ENCODE measurements around the gene SNX18. TPM values are rescaled to one million over a fixed set of nuclear protein-coding genes. Genes with fewer than 3 reads are reported as not detected.

SNX18 gene
- total RNA-seq, 1 experiment from 2014 or later: 16.0 TPM

DNA sequence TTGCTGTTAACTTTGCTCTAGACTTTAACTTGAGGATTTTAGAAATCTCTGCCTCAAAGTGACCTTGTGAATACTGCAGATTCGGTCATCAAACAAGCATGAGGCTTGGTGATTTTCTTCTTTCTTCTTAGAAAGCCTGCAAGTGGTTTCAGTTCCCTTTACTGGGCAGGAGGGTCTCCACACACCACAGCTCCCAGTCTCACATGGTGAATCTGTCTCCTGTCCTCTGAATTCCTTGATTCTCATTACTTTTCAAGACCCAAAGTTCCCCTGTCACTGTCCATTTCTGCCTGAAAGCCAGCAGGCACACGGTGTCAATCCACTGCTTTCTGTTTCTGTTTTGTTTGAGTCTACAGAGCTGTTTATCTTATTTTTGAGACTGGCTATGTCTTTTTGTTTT lies 47.9 kb upstream of the SNX18 start:
- H3K4me2 ChIP-seq (ENCODE audit: low read length): no peak overlapping the region
- ChIA-PET CTCF (no interaction called here), RAD21 (ENCODE audit: low non-redundant PET in 1 of 2, low total read pairs in 2 of 2, uncharacterized antibody in 2 of 2, unreplicated experiment in 2 of 2) (no interaction called here), POLR2A (no interaction called here)
- no peak overlapping the region for H3K4me3 ChIP-seq (replicated peaks in 1 of 2; ENCODE audit: low read depth in 1 of 2, low read length in 2 of 2)
- H3K27me3 ChIP-seq (ENCODE audit: insufficient read depth, low read length): no peaks in the 10 kb centered on the region
- ATAC-seq (no peak), DNase-seq (ENCODE audit: low read depth, low spot score) (no peak)
- intact Hi-C loops (cut with micrococcal nuclease): no loop called here
- no peak overlapping the region for H3K27ac ChIP-seq (ENCODE audit: low read depth, low read length)
- no peaks in the 10 kb centered on the region for H3K36me3 ChIP-seq (ENCODE audit: control insufficient read depth in 1 of 2, insufficient read depth in 2 of 2, low read length in 2 of 2)
- no peaks in the 10 kb centered on the region for H3K9me3 ChIP-seq (ENCODE audit: control insufficient read depth in 1 of 2, insufficient read depth in 1 of 2, low read depth in 1 of 2, low read length in 2 of 2)
- no peaks in the 10 kb centered on the region for H3K4me1 ChIP-seq (ENCODE audit: control insufficient read depth in 1 of 2, insufficient read depth in 2 of 2, low read length in 2 of 2)
- no peak overlapping the region for H3K9ac ChIP-seq (ENCODE audit: low read length)
- TF ChIP-seq SIN3A (IDR thresholded peaks at IDR 0.05; ENCODE audit: low read depth): no peak
- no peaks in the 10 kb centered on the region for H3K79me2 ChIP-seq (ENCODE audit: insufficient read depth, low read length)
- no TSS peak for BruUV-seq (replicated peaks)
- no peaks in the 10 kb centered on the region for H3K9me2 ChIP-seq (ENCODE audit: insufficient read depth)
- H4K20me1 ChIP-seq (ENCODE audit: insufficient read depth): no peaks in the 10 kb centered on the region
- no peak overlapping the region for H2AFZ ChIP-seq (ENCODE audit: low read depth, low read length, poor library complexity, severe bottlenecking)

DNA sequence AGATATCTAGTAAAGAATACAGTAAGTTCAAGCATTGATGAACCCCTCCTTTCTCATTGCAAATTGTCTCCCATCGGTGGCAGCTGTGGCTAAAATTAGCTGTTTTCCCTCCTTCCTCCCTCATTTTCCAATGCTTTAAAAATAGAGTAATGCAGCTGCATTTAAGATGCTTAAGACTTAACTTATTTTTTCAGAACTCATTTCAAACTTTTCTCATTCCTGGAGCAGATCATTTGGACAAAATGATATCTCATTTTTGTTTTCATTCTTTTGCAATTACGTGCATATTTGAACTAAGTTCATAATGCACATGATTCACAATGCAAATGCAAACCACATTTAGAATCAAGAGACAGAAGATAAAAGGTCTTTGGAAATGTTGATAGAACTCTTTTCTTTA lies 47.4 kb upstream of the SNX18 start:
- Histone ChIP-seq H3K36me3 (ENCODE audit: control insufficient read depth in 1 of 2, insufficient read depth in 2 of 2, low read length in 2 of 2) (no peaks in the 10 kb centered on the region), H3K27ac (ENCODE audit: low read depth, low read length) (no peak overlapping the region), H3K4me2 (ENCODE audit: low read length) (no peak overlapping the region), H3K4me3 (replicated peaks in 1 of 2; ENCODE audit: low read depth in 1 of 2, low read length in 2 of 2) (no peak overlapping the region), H3K4me1 (ENCODE audit: control insufficient read depth in 1 of 2, insufficient read depth in 2 of 2, low read length in 2 of 2) (no peaks in the 10 kb centered on the region), H3K27me3 (ENCODE audit: insufficient read depth, low read length) (no peaks in the 10 kb centered on the region), H3K9me2 (ENCODE audit: insufficient read depth) (no peaks in the 10 kb centered on the region), H3K9ac (ENCODE audit: low read length) (no peak overlapping the region), H3K9me3 (ENCODE audit: control insufficient read depth in 1 of 2, insufficient read depth in 1 of 2, low read depth in 1 of 2, low read length in 2 of 2) (no peaks in the 10 kb centered on the region), H4K20me1 (ENCODE audit: insufficient read depth) (no peaks in the 10 kb centered on the region), H2AFZ (ENCODE audit: low read depth, low read length, poor library complexity, severe bottlenecking) (no peak overlapping the region), H3K79me2 (ENCODE audit: insufficient read depth, low read length) (no peaks in the 10 kb centered on the region)
- POLR2A ChIA-PET: no interaction called here
- BruUV-seq (replicated peaks): no TSS peak
- CTCF ChIA-PET: no interaction called here
- intact Hi-C loops (cut with micrococcal nuclease): no loop called here
- ATAC-seq (no peak), DNase-seq (ENCODE audit: low read depth, low spot score) (no peak)
- RAD21 ChIA-PET (ENCODE audit: low non-redundant PET in 1 of 2, low total read pairs in 2 of 2, uncharacterized antibody in 2 of 2, unreplicated experiment in 2 of 2): no interaction called here
- TF ChIP-seq EGR1 (IDR thresholded peaks at IDR 0.05; ENCODE audit: low read depth) (no peak), REST (IDR thresholded peaks at IDR 0.05; ENCODE audit: low read depth) (no peak), EZH2phosphoT487 (IDR thresholded peaks at IDR 0.05; ENCODE audit: borderline replicate concordance) (no peak), JUND (IDR thresholded peaks at IDR 0.05) (no peak), SRF (IDR thresholded peaks at IDR 0.05; ENCODE audit: low read depth) (no peak), TCF7L2 (IDR thresholded peaks at IDR 0.05; ENCODE audit: borderline replicate concordance, extremely low read depth, insufficient read depth, insufficient read length) (no peak), CEBPB (IDR thresholded peaks at IDR 0.05; ENCODE audit: low read depth) (no peak), EZH2 (IDR thresholded peaks at IDR 0.05) (no peak), YY1 (IDR thresholded peaks at IDR 0.05; ENCODE audit: extremely low read depth, insufficient replicate concordance, low read depth, low read length) (no peak), ATF3 (IDR thresholded peaks at IDR 0.05) (no peak), ZNF274 (IDR thresholded peaks at IDR 0.05; ENCODE audit: low read depth, low read length) (no peak), CBX3 (IDR thresholded peaks at IDR 0.05; ENCODE audit: low read depth) (no peak), SIN3A (IDR thresholded peaks at IDR 0.05; ENCODE audit: low read depth) (no peak), ELF1 (IDR thresholded peaks at IDR 0.05; ENCODE audit: borderline replicate concordance, low read depth) (no peak), POLR2AphosphoS5 (IDR thresholded peaks at IDR 0.05; ENCODE audit: low read depth, low read length) (no peak), SP1 (IDR thresholded peaks at IDR 0.05; ENCODE audit: low read depth) (no peak)
- TF ChIP-seq, protein P1, sequence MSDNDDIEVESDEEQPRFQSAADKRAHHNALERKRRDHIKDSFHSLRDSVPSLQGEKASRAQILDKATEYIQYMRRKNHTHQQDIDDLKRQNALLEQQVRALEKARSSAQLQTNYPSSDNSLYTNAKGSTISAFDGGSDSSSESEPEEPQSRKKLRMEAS (IDR thresholded peaks at IDR 0.05): no peak
